HG03520 (cell line): ENCODE data around the gene SEC24B.
"Not testable (repeated sequence)": the region's sequence is repeated elsewhere in the genome, so short reads cannot be mapped to it uniquely, and the experiment has no call there.

Experiments
- ATAC-seq: cut with Tn5 transposase; IDR thresholded peaks from one replicate; pipeline ENCODE4 v1.9.1; 2021; ENCODE audit warnings: mild to moderate bottlenecking, moderate library complexity; ENCODE audit not compliant: unreplicated experiment

Gene SEC24B

GRCh38 chr4:109574931-109575804 is 141.6 kb downstream of the SEC24B start:
- ATAC-seq, result no peak

GRCh38 chr4:109576462-109576861 is 142.8 kb downstream of the SEC24B start:
- ATAC-seq, result no peak

GRCh38 chr4:109578846-109579245 is 145.2 kb downstream of the SEC24B start:
- ATAC-seq, result no peak

- not testable (repeated sequence) for ATAC-seq
These were observed 146.4 kb downstream of the SEC24B start for GRCh38 chr4:109579997-109580396.

GRCh38 chr4:109588176-109588575 is 154.6 kb downstream of the SEC24B start:
- peak; percentile 100 for ATAC-seq

- ATAC-seq, result no peak
These were observed 155.5 kb downstream of the SEC24B start for GRCh38 chr4:109589119-109589518.

- ATAC-seq, result no peak
These were observed 156.0 kb downstream of the SEC24B start for GRCh38 chr4:109589605-109590004.
